H1 (cell line): ENCODE measurements around the gene OSBP2.

Experiments used
- BCL11A ChIP-seq, 2 experiments: IDR thresholded peaks; one replicate each; pipeline ENCODE4 v1.6.1; 2011; ENCODE audit warnings: low read depth in 2 of 2, low read length in 2 of 2, mild to moderate bottlenecking in 2 of 2
- EZH2 ChIP-seq: fragments of 200-600 bp; sonication (generic); IDR thresholded peaks from 2 replicates; pipeline ENCODE4 v1.7.1; 2012; ENCODE audit warnings: low read depth, mild to moderate bottlenecking, moderate library complexity, low read length, inconsistent platforms; ENCODE audit not compliant: severe bottlenecking
- HDAC2 ChIP-seq, 2 experiments: fragments of 300-600 bp in 1 of 2; sonication (generic) in 1 of 2; IDR thresholded peaks; 2 replicates each; pipeline ENCODE4 v1.6.1; 2011 to 2012; ENCODE audit warnings: low read depth in 2 of 2, low read length in 2 of 2, mild to moderate bottlenecking in 2 of 2, moderate library complexity in 2 of 2, borderline replicate concordance in 1 of 2, inconsistent platforms in 1 of 2
- PHF8 ChIP-seq: fragments of 200-600 bp; sonication (generic); conservative IDR thresholded peaks from 2 replicates; pipeline ENCODE4 v1.7.1; 2012; ENCODE audit warnings: low read depth, mild to moderate bottlenecking, inconsistent platforms, low read length, moderate library complexity
- POLR2A ChIP-seq, 2 experiments: IDR thresholded peaks; 1 replicate in 1 of 2; 2 replicates in 1 of 2; pipeline ENCODE4 v1.6.1; 2011; ENCODE audit warnings: low read depth in 2 of 2, low read length in 2 of 2, mild to moderate bottlenecking in 2 of 2; ENCODE audit errors: control extremely low read depth in 1 of 2
- TEAD4 ChIP-seq: IDR thresholded peaks from 2 replicates; pipeline ENCODE4 v1.6.1; 2012; ENCODE audit warnings: low read depth, low read length, inconsistent platforms, mixed read lengths
- USF2 ChIP-seq: IDR thresholded peaks from 2 replicates; pipeline ENCODE4 v1.6.1; 2011; ENCODE audit warnings: low read length, improper control_type of control experiment
- TF ChIP-seq, protein P1 (sequence below), 3 experiments: IDR thresholded peaks; 1 replicate in 2 of 3; 2 replicates in 1 of 3; pipeline versions ENCODE4 v1.5.1 to v1.6.1; 2011; ENCODE audit warnings: low read length in 3 of 3, mild to moderate bottlenecking in 3 of 3, inconsistent platforms in 2 of 3, low read depth in 1 of 3, moderate library complexity in 1 of 3; ENCODE audit not compliant: insufficient read depth in 1 of 3; ENCODE audit errors: control extremely low read depth in 1 of 3

DNA sequence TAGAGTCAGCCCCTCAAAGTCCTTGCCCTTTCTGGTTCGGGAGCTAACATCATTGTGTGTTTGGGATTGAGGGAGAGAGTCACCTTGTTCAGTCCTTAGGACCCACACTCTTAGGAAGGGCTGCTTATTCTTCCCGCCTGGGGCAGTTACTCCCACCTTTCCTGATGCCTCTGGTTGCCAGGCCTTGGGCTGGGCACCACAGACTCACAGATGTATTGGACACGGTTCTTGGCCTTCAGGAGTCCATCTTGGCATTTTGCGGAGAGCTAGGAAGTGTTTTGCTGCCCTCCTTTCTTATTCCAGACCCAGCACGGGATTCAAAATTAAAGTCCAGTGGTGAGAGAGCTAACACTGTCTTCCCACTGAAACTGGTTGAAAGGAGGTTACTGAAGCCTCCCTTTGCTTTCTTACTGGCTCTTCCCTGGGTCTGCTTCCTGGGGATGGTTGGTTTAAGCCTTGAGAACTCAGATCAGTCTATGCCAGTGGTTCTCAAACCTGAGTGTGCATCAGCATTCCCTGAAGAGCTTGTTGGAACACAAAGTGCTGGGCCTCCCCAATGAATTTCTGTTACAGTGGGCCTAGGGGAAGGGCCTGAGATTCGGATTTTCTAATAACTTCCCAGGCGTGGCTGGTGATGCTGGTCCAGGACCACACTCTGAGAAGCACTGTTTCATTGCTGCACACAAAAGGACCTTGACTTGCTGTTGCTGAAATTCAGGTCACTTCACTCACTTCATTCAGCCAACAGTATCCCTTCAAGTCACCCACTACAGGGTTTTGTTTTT, 1.4 kb downstream of the OSBP2 start:
- no peak for TF ChIP-seq EZH2
- TF ChIP-seq, protein P1, sequence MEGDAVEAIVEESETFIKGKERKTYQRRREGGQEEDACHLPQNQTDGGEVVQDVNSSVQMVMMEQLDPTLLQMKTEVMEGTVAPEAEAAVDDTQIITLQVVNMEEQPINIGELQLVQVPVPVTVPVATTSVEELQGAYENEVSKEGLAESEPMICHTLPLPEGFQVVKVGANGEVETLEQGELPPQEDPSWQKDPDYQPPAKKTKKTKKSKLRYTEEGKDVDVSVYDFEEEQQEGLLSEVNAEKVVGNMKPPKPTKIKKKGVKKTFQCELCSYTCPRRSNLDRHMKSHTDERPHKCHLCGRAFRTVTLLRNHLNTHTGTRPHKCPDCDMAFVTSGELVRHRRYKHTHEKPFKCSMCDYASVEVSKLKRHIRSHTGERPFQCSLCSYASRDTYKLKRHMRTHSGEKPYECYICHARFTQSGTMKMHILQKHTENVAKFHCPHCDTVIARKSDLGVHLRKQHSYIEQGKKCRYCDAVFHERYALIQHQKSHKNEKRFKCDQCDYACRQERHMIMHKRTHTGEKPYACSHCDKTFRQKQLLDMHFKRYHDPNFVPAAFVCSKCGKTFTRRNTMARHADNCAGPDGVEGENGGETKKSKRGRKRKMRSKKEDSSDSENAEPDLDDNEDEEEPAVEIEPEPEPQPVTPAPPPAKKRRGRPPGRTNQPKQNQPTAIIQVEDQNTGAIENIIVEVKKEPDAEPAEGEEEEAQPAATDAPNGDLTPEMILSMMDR (IDR thresholded peaks at IDR 0.05; ENCODE audit: control extremely low read depth in 1 of 3, insufficient read depth in 1 of 3, low read depth in 1 of 3, low read length in 3 of 3): no peak
- TF ChIP-seq PHF8: no peak
- no peak for TF ChIP-seq USF2
- TF ChIP-seq BCL11A (IDR thresholded peaks at IDR 0.05; ENCODE audit: low read depth in 2 of 2, low read length in 2 of 2): no peak
- TF ChIP-seq HDAC2 (IDR thresholded peaks at IDR 0.05; ENCODE audit: borderline replicate concordance in 1 of 2, low read depth in 2 of 2, low read length in 2 of 2): no peak
- TF ChIP-seq POLR2A (IDR thresholded peaks at IDR 0.05; ENCODE audit: control extremely low read depth in 1 of 2, low read depth in 2 of 2, low read length in 2 of 2): no peak
- no peak for TF ChIP-seq TEAD4
